Right ventricle myocardium inferior (tissue), 1 donor: ENCODE results near the gene GRIN1. TPM values are rescaled to one million over a fixed set of nuclear protein-coding genes. Genes with fewer than 3 reads are reported as not detected.
A peak's percentile ranks its signal among the peaks of the same experiment; 100 is the strongest.

Experiments
- ATAC-seq: fragments of 200-7000 bp; cut with Tn5 transposase; one replicate; pipeline ENCODE4 v1.9.1; 2020; ENCODE audit warnings: mild to moderate bottlenecking, moderate library complexity
- DNase-seq: peaks from one replicate; pipeline ENCODE4 v3.0.0; 2021; ENCODE audit errors: missing footprints
- intact Hi-C: fragments of 100-400 bp; cut with DNase I; formaldehyde crosslinking; loops from one replicate; pipeline ENCODE4 v1.11.0; 2022
- total RNA-seq: library from RNA; stranded (reverse); fragmentation: NEBNext Ultra II Directional; extraction: Animal tissue kit (Norgen Biotek cat#: 25700); gene quantifications from one replicate; pipeline ENCODE4 v1.2.1, GENCODE V29; 2021
- donor health status: DM: no; HTN: yes; CAD: no; lungs with severe emphysema.

Gene GRIN1
- total RNA-seq, 1 donor from 2014 or later: not detected

DNA sequence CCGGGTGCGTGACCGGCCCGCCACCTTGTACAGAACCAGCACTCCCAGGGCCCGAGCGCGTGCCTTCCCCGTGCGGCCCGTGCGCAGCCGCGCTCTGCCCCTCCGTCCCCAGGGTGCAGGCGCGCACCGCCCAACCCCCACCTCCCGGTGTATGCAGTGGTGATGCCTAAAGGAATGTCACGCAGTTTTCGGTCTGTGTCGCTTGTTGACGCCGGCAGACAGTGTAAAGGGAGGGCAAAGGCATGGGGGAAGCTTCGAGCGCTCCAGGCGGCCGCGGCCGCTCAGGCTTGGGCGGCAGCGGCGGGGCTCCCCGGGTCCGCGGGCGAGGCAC, 29.6 kb downstream of the GRIN1 start:
- no peak for ATAC-seq
- no peak for DNase-seq
- intact Hi-C loops: no loop called here

GRCh38 chr9:137168904-137169856, 30.2 kb downstream of the GRIN1 start:
- no peak for DNase-seq
- ATAC-seq: no peak

GRCh38 chr9:137169896-137170358, 31.0 kb downstream of the GRIN1 start, which contains the start of gene LRRC26:
LRRC26 (minus strand) TSS chr9:137170051; CDS start chr9:137169943, 108 bp downstream.
- intact Hi-C loops: no loop called here
- no peak for DNase-seq
- ATAC-seq: no peak

More at GRCh38 chr9:137168904-137169856, 30.2 kb downstream of the GRIN1 start:
- intact Hi-C loops: no loop called here

DNA sequence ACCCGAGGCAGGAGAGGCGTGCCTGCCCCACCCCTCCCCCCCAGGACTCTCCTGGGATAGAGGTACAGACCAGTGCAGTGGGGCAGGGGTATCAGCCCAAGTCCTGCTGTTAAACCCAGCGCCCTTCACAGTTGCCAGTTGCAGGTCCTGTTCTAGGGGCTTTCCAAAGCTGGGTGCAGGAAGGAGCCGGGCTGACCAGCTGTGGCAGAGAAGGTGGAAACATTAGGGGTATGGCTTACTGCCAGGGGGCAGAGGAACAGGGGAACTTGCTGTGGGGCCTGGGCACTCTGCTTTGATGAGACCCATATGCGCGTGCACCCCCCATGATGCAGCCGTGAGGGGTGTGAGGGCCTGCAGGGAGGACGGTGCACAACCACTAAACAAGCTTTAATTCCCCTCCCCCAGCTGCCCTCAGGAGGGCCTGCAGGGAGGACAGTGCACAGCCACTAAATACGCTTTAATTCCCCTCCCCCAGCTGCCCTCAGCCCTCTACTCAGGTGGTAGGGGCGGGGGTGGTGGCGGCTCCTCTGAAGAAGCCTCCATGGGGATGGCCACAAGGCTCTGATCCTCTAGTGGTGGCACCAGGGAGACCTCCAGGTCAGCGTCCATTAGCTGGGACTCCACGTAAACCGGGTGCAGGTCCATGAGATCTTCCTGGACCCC, 31.7 kb downstream of the GRIN1 start:
- intact Hi-C loops: no loop called here
- ATAC-seq: no peak
- DNase-seq: no peak

GRCh38 chr9:137171149-137171900, 32.4 kb downstream of the GRIN1 start:
- intact Hi-C loops: no loop called here
- no peak for DNase-seq
- ATAC-seq: no peak

DNA sequence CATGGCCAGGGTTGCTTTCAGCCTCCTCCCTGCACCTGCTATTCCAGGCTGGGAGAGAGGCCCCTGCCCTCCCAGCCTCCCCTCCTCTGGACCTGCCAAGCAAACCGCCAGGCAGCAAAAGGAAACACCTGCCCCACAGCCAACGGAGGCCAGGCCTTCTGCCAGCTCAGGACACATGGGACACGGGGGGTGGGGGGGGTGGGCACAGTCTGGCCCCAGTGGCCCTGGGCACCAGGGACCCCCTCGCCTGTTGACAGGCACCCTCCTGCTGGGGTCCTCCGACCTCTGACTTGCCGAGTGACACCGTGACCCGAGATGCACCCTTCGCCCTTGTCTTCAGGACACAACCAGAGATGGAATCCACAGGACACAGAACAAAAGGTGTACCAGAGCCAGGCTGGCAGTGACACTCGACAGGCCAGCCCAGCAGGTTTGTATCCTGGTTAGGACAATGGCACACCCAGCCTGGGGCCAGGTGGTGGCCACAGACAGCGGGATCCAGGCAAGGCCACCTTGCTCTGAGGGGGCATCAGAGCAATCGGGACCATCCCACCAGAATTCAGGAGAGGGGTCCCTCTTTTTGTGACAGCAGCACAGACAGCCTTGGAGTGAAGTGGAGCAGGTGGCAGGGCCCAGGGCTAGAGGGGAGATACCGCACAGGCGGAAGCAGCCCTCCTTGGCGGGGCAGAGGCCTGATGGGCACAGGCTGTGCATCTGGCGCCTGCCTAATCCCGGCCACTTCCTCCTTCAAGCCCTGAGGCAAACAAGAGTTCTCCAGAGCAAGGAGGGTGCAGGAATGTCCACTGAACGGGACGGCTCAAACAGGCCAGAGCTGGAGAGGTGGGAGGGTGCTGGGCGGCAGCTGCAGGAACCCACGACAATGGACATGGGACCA, 34.2 kb downstream of the GRIN1 start:
- no peak for DNase-seq
- ATAC-seq: no peak
- intact Hi-C loops: no loop called here

GRCh38 chr9:137173796-137174664, 35.1 kb downstream of the GRIN1 start:
- intact Hi-C loops: no loop called here
- no peak for DNase-seq
- no peak for ATAC-seq

- ATAC-seq: no peak
- intact Hi-C loops: no loop called here
- DNase-seq: no peak
Observed at GRCh38 chr9:137174722-137175293, 35.9 kb downstream of the GRIN1 start.

- no peak for DNase-seq
- ATAC-seq: peak; percentile 15
- intact Hi-C loops: no loop called here
Observed at GRCh38 chr9:137175345-137175961, 36.5 kb downstream of the GRIN1 start.

DNA sequence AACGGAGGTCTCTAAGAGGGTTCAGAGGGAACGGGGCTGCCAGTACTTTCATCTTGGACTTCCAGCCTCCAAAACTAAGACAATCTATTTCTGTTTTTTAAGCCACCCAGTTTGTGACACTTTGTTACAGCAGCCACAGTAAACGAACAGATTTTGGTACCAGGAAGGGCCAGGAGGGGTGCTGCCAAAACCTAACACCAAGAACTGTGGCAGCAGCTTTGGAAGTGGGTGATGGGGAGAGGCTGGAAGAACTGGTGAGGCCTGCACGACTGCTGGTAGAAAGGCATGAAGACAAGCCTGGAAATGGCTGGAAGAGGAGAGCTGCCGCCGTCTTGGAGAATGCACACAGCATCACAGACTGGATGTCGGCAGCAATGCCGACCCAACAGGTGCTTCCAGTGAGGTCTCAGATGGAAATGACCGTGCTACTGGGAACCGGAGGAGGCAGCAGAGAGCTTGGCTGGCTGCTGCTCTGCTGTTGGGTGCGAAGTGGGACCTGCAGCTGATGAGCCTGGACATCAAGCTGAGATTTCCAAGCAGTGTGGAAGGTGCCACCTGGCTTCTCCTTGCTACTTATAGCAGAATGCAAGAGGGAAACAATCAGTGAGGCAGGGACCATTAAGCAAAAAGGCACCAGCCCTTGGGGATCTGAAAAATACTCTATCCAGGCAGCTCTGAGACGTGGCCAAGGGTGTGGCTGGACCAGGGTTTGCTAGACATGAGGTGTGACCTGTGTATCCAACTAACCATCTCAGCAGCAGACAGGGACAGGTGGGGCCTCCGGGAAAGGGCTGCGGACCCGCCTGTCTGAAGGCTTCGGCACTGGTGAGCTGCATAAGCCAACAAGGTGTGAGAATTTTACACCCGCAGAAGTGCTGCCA, 37.6 kb downstream of the GRIN1 start:
- intact Hi-C loops: no loop called here
- peak; percentile 11 for ATAC-seq

DNA sequence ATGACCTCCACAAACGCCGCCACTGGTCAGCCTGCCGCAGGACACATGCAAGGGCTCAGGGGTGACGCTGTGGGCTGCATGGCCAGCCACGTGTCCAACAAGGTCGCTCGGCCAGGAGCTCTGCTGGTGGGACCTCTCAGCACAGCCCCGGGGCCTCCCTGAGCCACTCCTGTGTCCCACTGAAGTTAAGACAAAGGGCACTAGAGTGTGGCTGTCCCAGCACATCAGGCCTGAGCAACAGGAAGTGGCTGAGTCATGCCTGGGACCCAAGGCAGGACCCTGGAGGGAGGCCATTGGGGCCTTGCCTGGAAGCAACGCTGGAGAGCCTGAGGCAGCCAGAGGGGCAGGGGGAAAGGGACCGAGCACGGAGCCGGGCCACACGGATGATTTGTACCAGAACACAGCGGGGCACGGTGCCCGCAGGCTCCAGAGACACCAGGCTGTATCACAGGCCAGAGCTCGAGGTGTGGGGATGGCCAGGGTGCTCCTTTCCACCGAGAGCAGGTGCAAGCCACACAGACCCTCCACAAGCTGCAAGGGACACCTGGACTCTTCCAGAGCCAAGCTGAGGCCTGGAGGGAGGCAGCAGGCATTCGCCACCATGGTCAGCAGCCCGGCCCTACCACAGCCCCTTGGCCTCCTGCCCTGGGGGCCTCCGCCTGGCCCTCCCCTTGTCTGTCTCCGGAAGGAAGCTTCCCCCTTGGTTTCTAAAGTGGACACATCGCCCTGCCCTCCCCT, 39.4 kb downstream of the GRIN1 start:
- ATAC-seq (no peak), DNase-seq (no peak)
- intact Hi-C loops: no loop called here

More for the DNA sequence above, 37.6 kb downstream of the GRIN1 start:
- DNase-seq: no peak

- ATAC-seq: no peak
- intact Hi-C loops: no loop called here
- DNase-seq: no peak
Observed at GRCh38 chr9:137178939-137179630, 40.1 kb downstream of the GRIN1 start.

DNA sequence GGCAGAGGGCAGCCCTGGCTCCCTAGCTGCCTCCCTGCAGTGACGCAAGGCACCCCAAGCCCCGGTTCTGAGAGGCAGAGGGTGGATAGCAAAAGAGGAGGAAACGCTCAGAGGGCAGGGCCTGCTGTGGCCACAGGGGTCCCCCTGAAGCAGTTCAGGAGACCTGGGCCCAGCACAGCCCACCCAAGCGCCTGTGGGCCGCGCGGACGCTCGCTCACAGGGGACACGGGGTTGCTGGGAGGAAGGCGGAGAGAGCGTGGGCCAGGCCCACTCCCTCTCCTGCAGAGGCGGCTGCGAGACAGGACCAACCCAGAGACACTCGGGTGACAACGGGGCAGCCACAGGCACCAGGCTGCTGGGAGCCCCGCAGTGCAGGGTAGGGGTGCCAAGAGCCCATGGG, 40.8 kb downstream of the GRIN1 start:
- ATAC-seq (no peak), DNase-seq (no peak)
- intact Hi-C loops: no loop called here

DNA sequence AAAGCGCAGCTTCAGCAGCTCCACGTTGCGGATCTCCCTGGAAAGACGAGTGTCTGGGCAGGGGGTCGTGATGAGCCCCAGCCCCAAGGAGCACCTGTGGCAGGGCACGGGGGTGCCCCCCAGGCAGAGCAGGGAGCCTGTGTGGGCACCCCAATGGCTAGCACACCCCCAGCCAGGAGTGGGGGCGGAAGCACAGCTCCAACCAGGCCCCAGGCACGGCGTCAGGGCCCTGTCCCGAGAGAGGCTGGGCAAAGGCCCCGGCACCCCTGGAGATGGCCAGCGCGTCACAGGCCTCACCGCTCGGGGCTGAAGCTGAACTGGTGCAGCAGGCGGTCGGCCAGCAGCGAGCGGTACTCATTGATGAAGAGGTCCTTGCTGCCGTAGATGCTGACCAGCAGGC, 41.5 kb downstream of the GRIN1 start:
- no peak for DNase-seq
- intact Hi-C loops: no loop called here
- no peak for ATAC-seq

DNA sequence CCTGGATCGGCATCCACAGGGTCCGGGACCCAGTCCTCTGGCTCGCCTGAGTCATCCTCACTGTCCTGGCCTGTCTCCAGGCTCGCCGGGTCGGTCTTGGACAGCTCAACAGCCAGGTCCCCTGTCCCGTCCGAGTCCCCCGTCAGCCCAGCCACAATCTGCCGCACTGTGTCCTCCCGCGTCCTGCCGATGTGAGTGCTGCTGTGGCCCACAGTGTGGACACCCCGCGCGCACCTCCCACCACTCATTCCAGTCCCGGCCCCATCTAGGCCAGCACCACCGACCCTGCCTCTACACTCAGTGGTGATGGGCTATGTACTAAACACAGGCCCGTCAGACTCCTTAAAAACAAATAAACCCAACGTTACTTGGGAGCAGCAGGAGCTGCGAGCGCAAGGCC, 42.7 kb downstream of the GRIN1 start:
- DNase-seq (no peak), ATAC-seq (no peak)
- intact Hi-C loops: no loop called here
